GM10266 (cell line): ENCODE results near the gene IL3RA.

Experiments
- DNase-seq: peaks from one replicate; pipeline ENCODE4 v3.0.0; 2012; ENCODE audit errors: extremely low spot score
- TF ChIP-seq, protein P1 (sequence below): IDR thresholded peaks from 2 replicates; pipeline ENCODE4 v1.5.1; 2012; ENCODE audit warnings: mild to moderate bottlenecking, low read depth; ENCODE audit not compliant: control insufficient read depth, insufficient read depth; ENCODE audit errors: missing control alignments

The IL3RA gene

DNA sequence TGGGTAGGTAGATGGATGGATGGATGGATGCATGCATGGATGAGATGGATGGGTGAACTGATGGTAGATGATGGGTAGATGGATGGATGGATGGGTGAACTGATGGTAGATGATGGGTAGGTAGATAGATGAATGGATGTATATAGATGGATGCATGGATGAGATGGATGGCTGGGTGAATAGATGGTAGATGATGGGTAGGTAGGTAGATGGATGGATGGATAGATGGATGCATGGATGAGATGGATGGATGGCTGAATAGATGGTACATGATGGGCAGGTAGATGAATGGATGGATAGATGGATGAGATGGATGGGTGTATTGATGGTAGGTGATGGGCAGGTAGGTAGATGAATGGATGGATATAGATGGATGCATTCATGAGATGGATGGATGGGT, 70.5 kb downstream of the IL3RA start:
- TF ChIP-seq, protein P1, sequence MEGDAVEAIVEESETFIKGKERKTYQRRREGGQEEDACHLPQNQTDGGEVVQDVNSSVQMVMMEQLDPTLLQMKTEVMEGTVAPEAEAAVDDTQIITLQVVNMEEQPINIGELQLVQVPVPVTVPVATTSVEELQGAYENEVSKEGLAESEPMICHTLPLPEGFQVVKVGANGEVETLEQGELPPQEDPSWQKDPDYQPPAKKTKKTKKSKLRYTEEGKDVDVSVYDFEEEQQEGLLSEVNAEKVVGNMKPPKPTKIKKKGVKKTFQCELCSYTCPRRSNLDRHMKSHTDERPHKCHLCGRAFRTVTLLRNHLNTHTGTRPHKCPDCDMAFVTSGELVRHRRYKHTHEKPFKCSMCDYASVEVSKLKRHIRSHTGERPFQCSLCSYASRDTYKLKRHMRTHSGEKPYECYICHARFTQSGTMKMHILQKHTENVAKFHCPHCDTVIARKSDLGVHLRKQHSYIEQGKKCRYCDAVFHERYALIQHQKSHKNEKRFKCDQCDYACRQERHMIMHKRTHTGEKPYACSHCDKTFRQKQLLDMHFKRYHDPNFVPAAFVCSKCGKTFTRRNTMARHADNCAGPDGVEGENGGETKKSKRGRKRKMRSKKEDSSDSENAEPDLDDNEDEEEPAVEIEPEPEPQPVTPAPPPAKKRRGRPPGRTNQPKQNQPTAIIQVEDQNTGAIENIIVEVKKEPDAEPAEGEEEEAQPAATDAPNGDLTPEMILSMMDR: no peak
- no peak for DNase-seq

DNA sequence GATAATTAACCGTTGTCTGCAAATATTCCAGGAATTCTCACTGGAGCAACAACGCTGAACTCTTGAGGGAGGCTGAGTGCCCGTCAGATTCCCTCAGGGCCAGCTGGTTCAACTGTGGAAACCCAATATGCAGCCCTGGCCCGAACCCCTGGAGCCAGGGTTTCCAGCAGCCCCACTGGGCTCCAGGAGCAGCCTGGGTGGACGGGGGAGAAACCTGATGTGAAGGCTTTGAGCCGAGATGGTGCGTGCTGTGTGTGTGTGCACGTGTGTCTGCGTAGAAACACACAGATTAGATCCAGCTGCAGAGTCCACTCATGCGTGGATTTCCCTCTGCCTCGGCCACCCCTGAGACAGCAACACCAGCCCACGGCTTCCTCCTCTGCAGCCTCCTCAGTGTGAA, 74.7 kb downstream of the IL3RA start:
- DNase-seq: no peak
- TF ChIP-seq, protein P1: no peak

DNA sequence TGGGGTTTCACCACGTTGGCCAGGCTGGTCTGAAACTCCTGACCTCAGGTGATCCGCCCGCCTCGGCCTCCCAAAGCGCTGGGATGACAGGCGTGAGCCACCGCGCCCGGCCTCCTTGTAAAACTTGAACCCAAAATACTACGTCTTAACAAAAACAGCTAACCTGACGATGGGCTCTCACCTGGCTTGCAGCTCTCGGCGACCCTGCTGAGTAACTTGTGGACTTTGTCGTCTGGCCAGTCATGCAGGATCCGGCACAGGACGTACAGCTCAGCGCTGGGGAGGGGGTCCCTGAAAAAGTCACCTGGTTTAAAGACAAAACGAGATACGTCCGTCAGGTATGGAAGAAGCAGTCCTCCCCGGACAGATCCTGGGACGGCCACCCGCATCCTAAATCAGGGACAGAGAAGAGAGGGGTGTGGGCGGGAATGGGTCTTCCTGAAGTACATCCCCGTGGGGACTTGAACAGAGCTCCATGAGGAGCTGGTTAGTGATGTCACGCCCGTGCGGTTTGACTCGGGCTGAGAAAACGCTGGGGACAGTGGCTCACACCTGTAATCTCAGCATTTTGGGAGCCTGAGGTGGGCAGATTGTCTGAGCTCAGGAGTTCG, 76.1 kb downstream of the IL3RA start:
- TF ChIP-seq, protein P1: no peak
- DNase-seq: no peak

DNA sequence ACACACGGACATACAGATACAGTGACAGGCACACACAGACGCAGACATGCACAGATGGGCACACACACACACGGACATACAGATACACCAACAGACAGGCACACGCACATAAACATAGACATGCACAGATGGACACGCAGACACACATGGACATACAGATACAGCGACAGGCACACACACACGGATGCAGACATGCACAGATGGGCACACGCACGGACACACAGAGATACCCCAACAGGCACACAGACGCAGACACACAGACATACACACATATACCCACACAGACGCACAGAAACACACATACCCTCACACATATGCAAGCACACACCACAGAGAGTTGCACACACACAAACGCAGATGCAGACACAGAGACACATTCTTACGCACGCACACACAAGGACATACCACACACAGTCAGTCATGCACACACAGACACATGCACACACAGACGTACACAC, 79.8 kb downstream of the IL3RA start:
- DNase-seq: no peak
- TF ChIP-seq, protein P1: no peak

DNA sequence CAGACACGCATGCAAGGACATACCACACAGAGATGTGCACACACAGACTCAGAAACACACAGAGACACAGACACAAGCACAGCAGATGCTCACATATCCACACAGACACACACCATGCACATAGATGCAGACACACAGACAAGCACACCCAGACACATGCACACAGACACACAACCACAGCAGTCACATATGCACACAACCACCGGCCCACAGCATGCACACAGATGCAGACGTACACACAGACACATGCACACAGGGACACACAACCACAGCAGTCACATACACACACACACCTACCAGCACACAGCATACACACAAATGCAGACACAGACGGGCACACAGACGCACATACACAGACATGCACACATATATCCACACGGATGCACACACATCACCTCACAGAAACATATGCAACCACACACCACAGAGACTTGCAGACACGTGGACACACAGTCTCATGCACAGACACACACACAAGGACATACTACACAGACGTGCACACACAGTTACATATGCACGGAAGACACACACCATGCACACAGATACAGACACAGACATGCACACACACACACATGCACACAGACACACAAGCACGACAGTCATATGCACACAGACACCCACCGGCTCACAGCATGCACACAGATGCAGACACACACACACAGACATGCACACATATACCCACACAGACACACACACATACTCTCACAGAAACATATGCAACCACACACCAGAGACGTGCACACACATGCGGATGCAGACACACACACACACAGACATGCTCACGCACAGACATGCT, 80.6 kb downstream of the IL3RA start:
- DNase-seq: no peak
- TF ChIP-seq, protein P1: no peak

DNA sequence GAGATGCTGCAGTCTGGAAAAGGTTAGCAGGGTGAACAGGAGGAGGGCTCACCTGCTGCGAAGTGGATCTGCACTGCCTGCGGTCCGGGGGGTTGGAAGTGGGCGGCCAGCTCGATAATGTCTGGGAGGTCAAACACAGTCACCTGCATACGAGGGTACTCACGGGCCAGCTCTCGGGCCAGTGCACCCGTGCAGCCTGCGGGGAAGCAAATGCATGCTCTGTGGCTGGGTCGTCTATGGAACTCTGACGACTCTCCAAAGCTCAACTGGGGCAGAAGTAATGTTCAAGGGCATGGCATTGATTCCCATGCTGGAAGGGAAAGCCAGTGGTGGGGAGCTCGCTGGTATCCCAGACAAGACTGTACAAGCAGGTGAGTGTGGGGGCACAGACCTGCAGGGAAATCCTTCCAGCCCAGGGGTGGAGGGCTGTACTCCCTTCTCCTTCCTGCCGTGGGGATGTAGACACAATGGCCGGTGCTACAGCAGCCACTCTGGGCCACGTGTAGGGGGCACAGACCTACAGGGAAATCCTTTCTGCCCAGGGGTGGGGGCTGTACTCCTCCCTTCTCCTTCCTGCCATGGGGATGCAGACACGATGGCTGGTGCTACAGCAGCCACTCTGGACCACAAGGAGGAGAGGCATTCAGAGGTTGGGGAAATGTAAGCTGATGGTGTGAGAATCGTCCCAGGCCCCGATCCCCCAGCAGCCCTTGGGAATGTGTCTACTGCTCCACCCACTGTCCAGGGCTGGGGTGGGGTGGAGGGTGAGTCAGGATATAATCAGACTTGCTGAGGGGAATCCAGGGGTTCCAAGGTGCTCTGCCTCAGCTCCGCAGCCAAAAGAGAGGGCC, 81.6 kb downstream of the IL3RA start:
- TF ChIP-seq, protein P1: no peak
- DNase-seq: no peak
